GM19351 (cell line): ENCODE measurements around the gene NOTUM.
"Not testable (repeated sequence)": the region's sequence is repeated elsewhere in the genome, so short reads cannot be mapped to it uniquely, and the experiment has no call there.

Experiments
- ATAC-seq: cut with Tn5 transposase; IDR thresholded peaks from one replicate; pipeline ENCODE4 v1.9.1; 2021; ENCODE audit warnings: mild to moderate bottlenecking, moderate library complexity; ENCODE audit not compliant: unreplicated experiment

Gene NOTUM

GRCh38 chr17:81996757-81997441, 35.9 kb upstream of the NOTUM start:
- no peak for ATAC-seq

GRCh38 chr17:81996232-81996756, 35.3 kb upstream of the NOTUM start:
- no peak for ATAC-seq

GRCh38 chr17:81995463-81996231, 34.7 kb upstream of the NOTUM start:
- no peak for ATAC-seq

GRCh38 chr17:81994593-81995462, 33.8 kb upstream of the NOTUM start:
- no peak for ATAC-seq

GRCh38 chr17:81993729-81994592, 33.0 kb upstream of the NOTUM start:
- no peak for ATAC-seq

GRCh38 chr17:81992306-81993102, 31.5 kb upstream of the NOTUM start:
- no peak for ATAC-seq

GRCh38 chr17:81991684-81992305, 30.8 kb upstream of the NOTUM start:
- no peak for ATAC-seq

GRCh38 chr17:81990836-81991683, 30.1 kb upstream of the NOTUM start:
- no peak for ATAC-seq

GRCh38 chr17:81987161-81987770, 26.3 kb upstream of the NOTUM start:
- no peak for ATAC-seq

- ATAC-seq = no peak
These were observed 25.6 kb upstream of the NOTUM start for GRCh38 chr17:81986606-81987005.

- no peak for ATAC-seq
These were observed 23.9 kb upstream of the NOTUM start for GRCh38 chr17:81984773-81985410.

- no peak for ATAC-seq
These were observed 22.8 kb upstream of the NOTUM start for GRCh38 chr17:81983639-81984373.

GRCh38 chr17:81983011-81983638, 22.1 kb upstream of the NOTUM start:
- no peak for ATAC-seq

- ATAC-seq = not testable (repeated sequence)
These were observed 20.5 kb upstream of the NOTUM start for GRCh38 chr17:81981511-81981910.

GRCh38 chr17:81980707-81981343, 19.8 kb upstream of the NOTUM start:
- ATAC-seq = no peak

- no peak for ATAC-seq
These were observed 19.1 kb upstream of the NOTUM start for GRCh38 chr17:81980122-81980521.
